ENCODE results near the gene STK39.

Gene STK39

DNA sequence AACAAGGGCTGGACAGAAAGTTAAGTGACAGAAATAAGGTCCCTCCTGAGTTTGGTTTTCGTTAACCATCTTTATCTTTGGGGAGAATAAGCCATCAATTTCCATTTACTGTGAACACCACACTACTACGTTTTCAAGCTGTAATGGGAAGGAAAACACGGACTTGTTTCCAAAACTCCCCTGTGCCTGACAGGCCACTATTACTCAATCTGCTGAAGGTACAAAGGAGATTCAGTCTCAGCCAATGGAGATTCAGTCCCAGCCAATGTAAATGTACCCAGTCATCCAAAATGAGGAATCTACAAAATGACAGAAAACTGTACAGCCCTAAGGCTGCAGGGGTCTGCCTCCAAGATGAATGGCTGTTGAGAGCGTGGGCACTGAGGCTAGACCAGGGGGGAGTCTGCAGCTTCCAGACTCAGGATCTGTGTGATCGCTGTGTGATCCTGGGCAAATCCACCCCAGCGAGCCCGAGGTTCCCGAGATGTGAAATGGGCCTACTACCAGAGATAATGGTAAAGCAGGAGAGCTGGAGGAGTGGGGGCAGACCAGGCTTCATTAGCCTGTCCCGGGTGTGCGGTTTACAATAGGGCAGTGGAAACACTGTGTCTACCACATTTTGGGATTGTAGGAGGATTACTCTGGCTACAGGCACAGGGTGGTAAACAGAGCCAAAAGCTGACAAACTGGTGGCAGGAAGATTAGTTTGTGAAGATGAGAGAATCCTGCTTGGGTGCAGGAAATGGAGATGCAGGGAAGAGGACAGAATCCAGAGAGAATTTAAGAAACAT is 284.8 kb downstream of the STK39 start:
- TF ChIP-seq, protein P1, sequence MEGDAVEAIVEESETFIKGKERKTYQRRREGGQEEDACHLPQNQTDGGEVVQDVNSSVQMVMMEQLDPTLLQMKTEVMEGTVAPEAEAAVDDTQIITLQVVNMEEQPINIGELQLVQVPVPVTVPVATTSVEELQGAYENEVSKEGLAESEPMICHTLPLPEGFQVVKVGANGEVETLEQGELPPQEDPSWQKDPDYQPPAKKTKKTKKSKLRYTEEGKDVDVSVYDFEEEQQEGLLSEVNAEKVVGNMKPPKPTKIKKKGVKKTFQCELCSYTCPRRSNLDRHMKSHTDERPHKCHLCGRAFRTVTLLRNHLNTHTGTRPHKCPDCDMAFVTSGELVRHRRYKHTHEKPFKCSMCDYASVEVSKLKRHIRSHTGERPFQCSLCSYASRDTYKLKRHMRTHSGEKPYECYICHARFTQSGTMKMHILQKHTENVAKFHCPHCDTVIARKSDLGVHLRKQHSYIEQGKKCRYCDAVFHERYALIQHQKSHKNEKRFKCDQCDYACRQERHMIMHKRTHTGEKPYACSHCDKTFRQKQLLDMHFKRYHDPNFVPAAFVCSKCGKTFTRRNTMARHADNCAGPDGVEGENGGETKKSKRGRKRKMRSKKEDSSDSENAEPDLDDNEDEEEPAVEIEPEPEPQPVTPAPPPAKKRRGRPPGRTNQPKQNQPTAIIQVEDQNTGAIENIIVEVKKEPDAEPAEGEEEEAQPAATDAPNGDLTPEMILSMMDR (conservative IDR thresholded peaks at IDR 0.05; ENCODE audit: low read depth, low read length) = no peak
- H3K4me3 ChIP-seq (ENCODE audit: low read length) = no peak overlapping the region
- no peak for DNase-seq (ENCODE audit: low read depth)

DNA sequence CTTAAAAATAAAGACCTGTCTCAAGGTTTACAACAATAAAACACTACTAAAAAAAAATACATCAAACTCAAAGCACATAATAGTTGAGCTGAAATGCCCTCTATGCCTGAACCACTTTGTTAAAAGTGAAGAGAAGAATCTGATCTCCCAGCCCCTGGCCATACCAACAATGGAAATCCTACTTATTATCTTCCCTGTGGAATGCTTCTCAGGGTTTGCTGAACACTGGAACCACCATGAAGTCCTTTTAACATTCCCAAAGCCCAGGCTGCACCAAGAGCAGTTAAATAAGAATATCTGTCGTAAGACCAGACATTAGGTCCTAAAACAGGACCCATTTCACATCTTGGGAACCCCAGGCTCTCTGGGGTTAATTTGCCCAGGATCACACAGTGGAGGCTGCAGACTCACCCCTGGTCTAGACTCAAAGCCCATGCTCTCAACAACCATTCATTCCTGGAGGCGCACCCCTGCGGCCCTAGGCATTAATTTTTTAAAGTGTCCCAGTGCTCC is 285.8 kb downstream of the STK39 start:
- no peak overlapping the region for H3K4me3 ChIP-seq (ENCODE audit: low read length)
- DNase-seq (ENCODE audit: low read depth) = no peak
- TF ChIP-seq, protein P1 (conservative IDR thresholded peaks at IDR 0.05; ENCODE audit: low read depth, low read length) = no peak

DNA sequence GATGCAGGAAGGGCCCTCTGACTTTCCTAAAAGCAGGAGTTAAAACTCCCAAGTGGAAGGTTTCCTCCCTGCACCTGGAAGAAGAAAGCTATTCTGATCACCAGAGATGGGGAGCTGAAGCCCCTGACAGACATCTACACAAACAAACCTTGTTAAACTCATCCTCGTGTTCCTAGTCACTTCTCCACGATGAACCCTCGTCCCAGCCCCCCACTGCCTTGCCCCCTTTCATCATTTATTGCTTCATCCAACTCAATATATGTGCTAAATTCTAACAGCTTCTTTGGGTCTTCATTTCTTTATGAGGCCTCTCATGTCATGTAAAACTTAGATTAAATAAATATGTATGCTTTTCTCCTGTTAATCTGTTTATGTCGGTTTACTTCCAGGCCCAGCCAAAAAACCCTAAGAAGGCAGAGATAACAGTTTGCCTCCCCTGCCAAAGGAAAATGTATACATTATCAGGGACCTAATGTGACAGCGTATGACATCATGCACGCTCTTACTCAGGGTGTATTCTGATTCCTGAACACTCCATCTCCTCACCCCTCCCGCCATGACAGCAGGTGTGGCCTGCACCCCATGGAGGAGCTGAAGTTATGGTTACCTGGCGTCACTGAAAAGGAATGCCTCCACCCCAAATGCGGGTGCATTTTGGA is 287.2 kb downstream of the STK39 start:
- H3K4me3 ChIP-seq (ENCODE audit: low read length) = no peak overlapping the region
- TF ChIP-seq, protein P1 (conservative IDR thresholded peaks at IDR 0.05; ENCODE audit: low read depth, low read length) = no peak
- no peak for DNase-seq (ENCODE audit: low read depth)

DNA sequence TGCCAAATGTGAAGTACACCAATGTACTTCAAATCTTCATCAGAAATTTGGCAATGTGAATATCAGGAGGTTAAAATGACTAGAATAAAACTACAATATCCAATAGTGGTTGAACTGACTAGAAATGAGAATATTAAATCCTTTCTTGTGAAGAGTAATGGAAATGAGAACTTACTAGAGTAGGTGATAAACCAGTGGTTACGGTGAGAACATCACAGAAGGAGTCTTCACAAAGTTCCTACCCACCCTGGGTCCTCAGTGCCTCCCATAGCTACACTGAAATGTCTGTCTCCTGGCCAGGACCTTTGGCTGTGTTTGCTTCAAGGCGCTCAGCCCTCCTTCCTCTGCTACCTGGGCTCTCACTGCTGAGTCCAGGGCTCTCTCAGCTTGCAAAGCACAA is 289.7 kb downstream of the STK39 start:
- TF ChIP-seq, protein P1 (conservative IDR thresholded peaks at IDR 0.05; ENCODE audit: low read depth, low read length) = no peak
- H3K4me3 ChIP-seq (ENCODE audit: low read length) = no peak overlapping the region
- no peak for DNase-seq (ENCODE audit: low read depth)

DNA sequence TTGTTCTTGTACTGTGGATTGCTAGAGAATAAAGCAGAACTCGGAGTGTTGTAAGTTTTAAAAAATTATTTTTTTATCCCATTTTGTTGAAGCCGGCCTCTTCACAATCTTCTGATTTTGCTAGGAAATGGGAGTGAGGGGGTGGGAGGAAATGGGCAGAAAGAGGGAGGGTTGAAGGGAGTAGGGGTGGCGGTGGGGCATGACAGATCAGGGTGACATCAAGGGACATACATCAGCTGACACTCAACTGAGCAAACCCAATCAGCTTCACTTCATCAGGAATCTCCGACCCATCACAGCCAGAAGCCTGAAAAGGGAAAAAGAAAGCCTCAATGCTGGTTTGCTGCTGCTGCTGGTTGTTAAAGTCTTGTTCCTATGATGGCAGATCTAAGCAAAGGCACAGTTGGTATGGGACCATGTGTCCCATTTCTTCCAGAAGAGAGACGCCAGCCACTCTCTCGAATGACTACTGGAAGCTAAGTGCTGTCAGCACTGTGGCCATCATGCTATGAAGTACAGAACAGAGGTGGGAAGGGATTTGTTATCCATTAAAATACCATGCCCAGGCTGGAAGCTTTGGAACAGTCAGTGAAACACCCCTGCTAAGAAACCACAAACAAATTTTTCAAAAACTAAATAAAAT is 292.0 kb downstream of the STK39 start:
- no peak overlapping the region for H3K4me3 ChIP-seq (ENCODE audit: low read length)
- TF ChIP-seq, protein P1 (conservative IDR thresholded peaks at IDR 0.05; ENCODE audit: low read depth, low read length) = no peak
- no peak for DNase-seq (ENCODE audit: low read depth)

DNA sequence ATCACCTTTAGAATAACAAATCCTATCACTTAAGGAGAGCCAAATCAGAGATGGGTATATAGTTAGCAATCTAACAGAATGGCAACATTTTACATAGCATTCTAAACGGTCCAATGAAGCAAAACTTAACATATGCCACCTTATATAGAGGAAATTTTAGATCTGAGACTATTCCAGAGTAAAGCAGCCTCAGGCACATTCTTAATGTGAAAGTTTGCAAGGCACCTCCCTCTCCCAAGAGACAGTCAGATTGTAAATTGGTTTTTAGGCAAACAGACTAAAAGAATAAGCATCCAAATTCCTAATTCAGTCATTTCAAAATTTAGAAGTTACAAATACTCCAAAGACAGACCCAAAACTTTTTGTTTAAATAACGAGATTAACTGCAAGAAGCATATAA is 292.9 kb downstream of the STK39 start:
- H3K4me3 ChIP-seq (ENCODE audit: low read length) = no peak overlapping the region
- DNase-seq (ENCODE audit: low read depth) = no peak
- TF ChIP-seq, protein P1 (conservative IDR thresholded peaks at IDR 0.05; ENCODE audit: low read depth, low read length) = no peak

Measured in retinal pigment epithelial cell (primary cell).